H9 (cell line): ENCODE data around the gene TRAPPC2. TPM values are rescaled to one million over a fixed set of nuclear protein-coding genes. Genes with fewer than 3 reads are reported as not detected.

Source experiments
- DNase-seq: peaks from one replicate; pipeline ENCODE4 v3.0.0-alpha.2; 2017
- H2AFZ ChIP-seq: one replicate; pipeline ENCODE4 v1.6.1; 2013; ENCODE audit warnings: mild to moderate bottlenecking, low read length, control low read depth, moderate library complexity
- H2AK5ac ChIP-seq: 2 replicates; pipeline ENCODE4 v1.6.1; 2013; ENCODE audit warnings: low read length, control low read depth, mixed read lengths; ENCODE audit not compliant: insufficient read length
- H2BK120ac ChIP-seq: one replicate; pipeline ENCODE4 v1.6.1; 2013; ENCODE audit warnings: low read depth, mild to moderate bottlenecking, low read length, control low read depth, inconsistent platforms; ENCODE audit not compliant: poor library complexity, severe bottlenecking
- H2BK12ac ChIP-seq: 2 replicates; pipeline ENCODE4 v1.6.1; 2013; ENCODE audit warnings: low read length, control low read depth, mixed read lengths, low read depth; ENCODE audit not compliant: insufficient read length
- H2BK15ac ChIP-seq: 2 replicates; pipeline ENCODE4 v1.6.1; 2013; ENCODE audit warnings: low read depth, low read length, control low read depth
- H2BK20ac ChIP-seq: one replicate; pipeline ENCODE4 v1.6.1; 2013; ENCODE audit warnings: low read depth, mild to moderate bottlenecking, low read length, control low read depth, inconsistent platforms; ENCODE audit not compliant: poor library complexity, severe bottlenecking
- H2BK5ac ChIP-seq: 2 replicates; pipeline ENCODE4 v1.6.1; 2013; ENCODE audit warnings: low read length, control low read depth, mixed read lengths; ENCODE audit not compliant: insufficient read length
- H3K14ac ChIP-seq: 2 replicates; pipeline ENCODE4 v1.6.1; 2013; ENCODE audit warnings: low read length, control low read depth; ENCODE audit not compliant: insufficient read depth
- H3K18ac ChIP-seq: 2 replicates; pipeline ENCODE4 v1.6.1; 2013; ENCODE audit warnings: low read depth, mild to moderate bottlenecking, mixed read lengths, low read length, control low read depth; ENCODE audit not compliant: insufficient read length
- H3K23ac ChIP-seq: 2 replicates; pipeline ENCODE4 v1.6.1; 2013; ENCODE audit warnings: low read length, control low read depth, mixed read lengths, low read depth; ENCODE audit not compliant: insufficient read length
- H3K23me2 ChIP-seq: 2 replicates; pipeline ENCODE4 v1.6.1; 2013; ENCODE audit warnings: low read depth, mild to moderate bottlenecking, mixed read lengths, low read length, control low read depth; ENCODE audit not compliant: insufficient read length, poor library complexity, severe bottlenecking
- H3K27ac ChIP-seq: 2 replicates; pipeline ENCODE4 v1.5.1; 2013; ENCODE audit warnings: low read length, control low read depth, mixed read lengths, low read depth; ENCODE audit not compliant: insufficient read length
- H3K27me3 ChIP-seq: 2 replicates; pipeline ENCODE4 v1.6.1; 2013; ENCODE audit warnings: low read length, control low read depth, inconsistent platforms; ENCODE audit not compliant: insufficient read depth
- H3K4ac ChIP-seq: 2 replicates; pipeline ENCODE4 v1.6.1; 2013; ENCODE audit warnings: low read depth, mild to moderate bottlenecking, control low read depth, inconsistent platforms, low read length, moderate library complexity
- H3K4me1 ChIP-seq: 2 replicates; pipeline ENCODE4 v1.6.1; 2013; ENCODE audit warnings: low read length, control low read depth, inconsistent platforms; ENCODE audit not compliant: insufficient read depth
- H3K4me2 ChIP-seq: 2 replicates; pipeline ENCODE4 v1.6.1; 2013; ENCODE audit warnings: low read length, control low read depth, mixed read lengths; ENCODE audit not compliant: insufficient read length, insufficient read depth
- H3K56ac ChIP-seq: 2 replicates; pipeline ENCODE4 v1.6.1; 2013; ENCODE audit warnings: low read depth, mild to moderate bottlenecking, mixed read lengths, low read length, control low read depth; ENCODE audit not compliant: insufficient read length
- H3K79me1 ChIP-seq: 2 replicates; pipeline ENCODE4 v1.6.1; 2013; ENCODE audit warnings: low read depth, mild to moderate bottlenecking, moderate library complexity, low read length, control low read depth, inconsistent platforms; ENCODE audit not compliant: insufficient read depth, poor library complexity, severe bottlenecking
- H3K79me2 ChIP-seq: 2 replicates; pipeline ENCODE4 v1.6.1; 2013; ENCODE audit warnings: low read length, control low read depth, inconsistent platforms; ENCODE audit not compliant: insufficient read depth
- H3K9ac ChIP-seq: 2 replicates; pipeline ENCODE4 v1.6.1; 2013; ENCODE audit warnings: low read length, control low read depth, mixed read lengths; ENCODE audit not compliant: insufficient read length; ENCODE audit errors: extremely low read depth
- H3K9me3 ChIP-seq: one replicate; pipeline ENCODE4 v1.6.1; 2013; ENCODE audit warnings: low read depth, low read length, inconsistent platforms; ENCODE audit not compliant: control insufficient read depth
- H3T11ph ChIP-seq: one replicate; pipeline ENCODE4 v1.6.1; 2013; ENCODE audit warnings: mild to moderate bottlenecking, low read length, control low read depth, inconsistent platforms
- H4K20me1 ChIP-seq: one replicate; pipeline ENCODE4 v1.6.1; 2013; ENCODE audit not compliant: control insufficient read depth, insufficient read length, insufficient read depth
- H4K5ac ChIP-seq: 2 replicates; pipeline ENCODE4 v1.6.1; 2013; ENCODE audit warnings: low read depth, mild to moderate bottlenecking, mixed read lengths, low read length, control low read depth; ENCODE audit not compliant: insufficient read length
- H4K8ac ChIP-seq: replicated peaks from 2 replicates; pipeline ENCODE4 v1.6.1; 2013; ENCODE audit warnings: low read length, control low read depth, mixed read lengths, low read depth; ENCODE audit not compliant: insufficient read length
- H4K91ac ChIP-seq: 2 replicates; pipeline ENCODE4 v1.6.1; 2013; ENCODE audit warnings: low read depth, mild to moderate bottlenecking, moderate library complexity, mixed read lengths, low read length, control low read depth; ENCODE audit not compliant: insufficient read length
- H3K27ac Mint-ChIP-seq, 3 experiments: 2 replicates in 2 of 3; 3 replicates in 1 of 3; pipeline ENCODE4 v1.8.0; 2020 to 2021; ENCODE audit warnings: mixed read lengths in 3 of 3, mild to moderate bottlenecking in 1 of 3, moderate library complexity in 1 of 3
- H3K27me3 Mint-ChIP-seq: 2 replicates; pipeline ENCODE4 v1.8.0; 2021; ENCODE audit warnings: low read depth, mild to moderate bottlenecking, moderate library complexity, mixed read lengths
- H3K36me3 Mint-ChIP-seq, 3 experiments: 2 replicates in 2 of 3; 3 replicates in 1 of 3; pipeline ENCODE4 v1.8.0; 2020 to 2021; ENCODE audit warnings: low read depth in 3 of 3, mixed read lengths in 3 of 3; ENCODE audit not compliant: insufficient read depth in 1 of 3
- H3K4me1 Mint-ChIP-seq, 2 experiments: 2 replicates each; pipeline ENCODE4 v1.8.0; 2020; ENCODE audit warnings: mixed read lengths in 2 of 2
- H3K4me3 Mint-ChIP-seq, 2 experiments: 2 replicates in 1 of 2; 3 replicates in 1 of 2; pipeline ENCODE4 v1.8.0; 2020 to 2021; ENCODE audit warnings: mild to moderate bottlenecking in 2 of 2, mixed read lengths in 2 of 2, moderate library complexity in 1 of 2
- H3K9me3 Mint-ChIP-seq, 2 experiments: 2 replicates in 1 of 2; 3 replicates in 1 of 2; pipeline ENCODE4 v1.8.0; 2020; ENCODE audit warnings: mild to moderate bottlenecking in 2 of 2, mixed read lengths in 2 of 2, moderate library complexity in 1 of 2
- CTCF ChIP-seq: fragments of 200-600 bp; sonication (generic); conservative IDR thresholded peaks from 3 replicates; pipeline ENCODE4 v1.8.0; 2021; ENCODE audit warnings: antibody characterized with exemption, mild to moderate bottlenecking
- WGBS: extraction: QIAGEN DNeasy Blood & Tissue Kit; methylation state at CpG from one replicate; pipeline ENCODE4 v1.1.7; 2013; ENCODE audit warnings: missing lambda C conversion rate, low lambda C conversion rate, mixed read lengths; ENCODE audit not compliant: insufficient read length; ENCODE audit errors: extremely low coverage; 5-methylcytosine and 5-hydroxymethylcytosine counted together
- total RNA-seq: library from RNA; stranded (reverse); gene quantifications from 2 replicates; pipeline ENCODE4 v1.2.1, GENCODE V29; 2021

The TRAPPC2 gene
- total RNA-seq, 1 experiment from 2014 or later = 13.3 TPM

- H4K20me1 ChIP-seq = no peaks in the 10 kb centered on the region
- Mint-ChIP-seq H3K9me3 (peaks cover 14 to 29% of the 10 kb centered on the region in 2 experiments), H3K36me3 (peaks cover 29 to 60% (median 38%) of the 10 kb centered on the region in 3 experiments; a peak in 6 of 7 replicates), H3K4me1 (peaks cover 3 to 6% of the 10 kb centered on the region in 2 experiments; a peak in 3 of 4 replicates), H3K27me3 (no peaks in the 10 kb centered on the region), H3K27ac (no peak overlapping the region), H3K4me3 (no peak overlapping the region)
- H3K23ac ChIP-seq = no peak overlapping the region
- no peak overlapping the region for H2BK15ac ChIP-seq
- no peak overlapping the region for H2BK120ac ChIP-seq
- H2AK5ac ChIP-seq = no peak overlapping the region
- no peak overlapping the region for H3K9ac ChIP-seq
- H3K56ac ChIP-seq = no peak overlapping the region
- no peak overlapping the region for H4K5ac ChIP-seq
- H2BK20ac ChIP-seq = no peak overlapping the region
- H3K9me3 ChIP-seq = no peaks in the 10 kb centered on the region
- no peaks in the 10 kb centered on the region for H3K27me3 ChIP-seq
- no peak overlapping the region for H2BK12ac ChIP-seq
- no peak overlapping the region for H4K91ac ChIP-seq
- no peak overlapping the region for H3K27ac ChIP-seq
- H3K4me2 ChIP-seq = no peak overlapping the region
- H3K79me2 ChIP-seq = no peaks in the 10 kb centered on the region
- WGBS = no CpG with 5 or more reads among the region's 3 CpGs
- H3K18ac ChIP-seq = no peak overlapping the region
- H3T11ph ChIP-seq = no peak overlapping the region
- no peaks in the 10 kb centered on the region for H3K79me1 ChIP-seq
- H4K8ac ChIP-seq = no peak overlapping the region
- no peak for TF ChIP-seq CTCF
- no peak overlapping the region for H3K4ac ChIP-seq
- DNase-seq = no peak
- H3K14ac ChIP-seq = no peak overlapping the region
- no peak overlapping the region for H2BK5ac ChIP-seq
- H3K23me2 ChIP-seq = no peaks in the 10 kb centered on the region
- no peak overlapping the region for H2AFZ ChIP-seq
- H3K4me1 ChIP-seq = no peaks in the 10 kb centered on the region
These were observed 41.4 kb upstream of the TRAPPC2 start for GRCh38 chrX:13775837-13776236.
